Measurements from ENCODE around the gene PTPRM. TPM values are rescaled to one million over a fixed set of nuclear protein-coding genes. Genes with fewer than 3 reads are reported as not detected.

The PTPRM gene
- total RNA-seq, 1 experiment from 2014 or later: 6.2 TPM

DNA sequence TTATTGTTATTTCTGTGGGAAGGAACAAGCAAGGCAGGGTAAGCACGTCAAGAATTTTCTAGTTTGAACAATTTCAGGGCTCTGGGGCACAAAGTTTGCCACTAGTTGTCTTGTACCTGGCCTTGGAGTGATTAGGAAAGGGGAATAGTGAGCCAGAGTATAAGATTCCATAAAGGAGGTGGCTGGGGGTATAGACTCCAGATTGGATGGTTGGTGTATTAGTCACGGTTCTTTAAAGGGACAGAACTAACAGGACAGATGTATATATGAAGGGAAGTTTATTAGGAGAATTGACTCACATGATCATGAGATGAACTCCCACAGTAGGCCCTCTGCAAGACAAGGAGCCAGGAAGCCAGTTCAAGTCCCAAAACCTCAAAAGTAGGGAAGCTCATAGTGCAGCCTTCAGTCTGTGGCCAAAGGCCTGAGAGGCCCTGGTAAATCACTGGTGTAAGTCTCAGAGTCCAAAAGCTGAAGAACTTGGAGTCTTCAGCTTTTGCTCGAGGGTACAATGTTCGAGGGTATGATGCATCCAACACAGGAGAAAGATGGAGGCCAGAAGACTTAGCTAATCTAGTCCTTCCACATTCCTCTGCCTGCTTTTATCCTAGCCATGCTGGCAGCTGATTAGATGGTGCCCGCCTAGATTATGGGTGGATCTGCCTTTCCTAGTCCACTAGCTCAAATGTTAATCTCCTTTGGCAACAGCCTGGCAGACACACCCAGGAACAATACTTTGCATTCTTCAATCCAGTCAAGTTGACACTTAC lies 31.5 kb upstream of the PTPRM start:
- Mint-ChIP-seq H3K36me3 (ENCODE audit: insufficient read depth in 1 of 3, low read depth in 3 of 3) (no peaks in the 10 kb centered on the region), H3K4me1 (peaks cover 8 to 12% of the 10 kb centered on the region in 2 experiments), H3K4me3 (no peak overlapping the region), H3K9me3 (peaks cover 0 to 9% of the 10 kb centered on the region in 2 experiments; a peak in 4 of 5 replicates), H3K27me3 (ENCODE audit: low read depth) (no peaks in the 10 kb centered on the region), H3K27ac (no peak overlapping the region)
- Histone ChIP-seq H3K4me1 (ENCODE audit: insufficient read depth, low read length) (no peaks in the 10 kb centered on the region), H3K9me3 (ENCODE audit: control insufficient read depth, low read depth, low read length) (no peaks in the 10 kb centered on the region), H3K27ac (ENCODE audit: insufficient read length, low read depth, low read length) (no peak overlapping the region), H3K9ac (ENCODE audit: extremely low read depth, insufficient read length, low read length) (no peak overlapping the region), H2BK12ac (ENCODE audit: insufficient read length, low read depth, low read length) (no peak overlapping the region), H3K56ac (ENCODE audit: insufficient read length, low read depth, low read length) (no peak overlapping the region), H2BK120ac (ENCODE audit: low read depth, low read length, poor library complexity, severe bottlenecking) (no peak overlapping the region), H3K27me3 (ENCODE audit: insufficient read depth, low read length) (no peaks in the 10 kb centered on the region), H2AFZ (ENCODE audit: low read length) (no peak overlapping the region), H3K4ac (ENCODE audit: low read depth, low read length) (no peak overlapping the region), H3K79me2 (ENCODE audit: insufficient read depth, low read length) (no peaks in the 10 kb centered on the region), H3K23ac (ENCODE audit: insufficient read length, low read depth, low read length) (no peak overlapping the region), H4K5ac (ENCODE audit: insufficient read length, low read depth, low read length) (no peak overlapping the region), H4K8ac (replicated peaks; ENCODE audit: insufficient read length, low read depth, low read length) (no peak overlapping the region), H2AK5ac (ENCODE audit: insufficient read length, low read length) (no peak overlapping the region), H4K20me1 (ENCODE audit: control insufficient read depth, insufficient read depth, insufficient read length) (no peaks in the 10 kb centered on the region), H2BK15ac (ENCODE audit: low read depth, low read length) (no peak overlapping the region), H3K14ac (ENCODE audit: insufficient read depth, low read length) (no peak overlapping the region), H3T11ph (ENCODE audit: low read length) (no peak overlapping the region), H3K23me2 (ENCODE audit: insufficient read length, low read depth, low read length, poor library complexity, severe bottlenecking) (no peaks in the 10 kb centered on the region), H3K4me2 (ENCODE audit: insufficient read depth, insufficient read length, low read length) (no peak overlapping the region), H2BK20ac (ENCODE audit: low read depth, low read length, poor library complexity, severe bottlenecking) (no peak overlapping the region), H2BK5ac (ENCODE audit: insufficient read length, low read length) (no peak overlapping the region), H3K79me1 (ENCODE audit: insufficient read depth, low read depth, low read length, poor library complexity, severe bottlenecking) (no peaks in the 10 kb centered on the region), H3K18ac (ENCODE audit: insufficient read length, low read depth, low read length) (no peak overlapping the region), H4K91ac (ENCODE audit: insufficient read length, low read depth, low read length) (no peak overlapping the region)
- DNase-seq: no peak
- TF ChIP-seq, protein P1, sequence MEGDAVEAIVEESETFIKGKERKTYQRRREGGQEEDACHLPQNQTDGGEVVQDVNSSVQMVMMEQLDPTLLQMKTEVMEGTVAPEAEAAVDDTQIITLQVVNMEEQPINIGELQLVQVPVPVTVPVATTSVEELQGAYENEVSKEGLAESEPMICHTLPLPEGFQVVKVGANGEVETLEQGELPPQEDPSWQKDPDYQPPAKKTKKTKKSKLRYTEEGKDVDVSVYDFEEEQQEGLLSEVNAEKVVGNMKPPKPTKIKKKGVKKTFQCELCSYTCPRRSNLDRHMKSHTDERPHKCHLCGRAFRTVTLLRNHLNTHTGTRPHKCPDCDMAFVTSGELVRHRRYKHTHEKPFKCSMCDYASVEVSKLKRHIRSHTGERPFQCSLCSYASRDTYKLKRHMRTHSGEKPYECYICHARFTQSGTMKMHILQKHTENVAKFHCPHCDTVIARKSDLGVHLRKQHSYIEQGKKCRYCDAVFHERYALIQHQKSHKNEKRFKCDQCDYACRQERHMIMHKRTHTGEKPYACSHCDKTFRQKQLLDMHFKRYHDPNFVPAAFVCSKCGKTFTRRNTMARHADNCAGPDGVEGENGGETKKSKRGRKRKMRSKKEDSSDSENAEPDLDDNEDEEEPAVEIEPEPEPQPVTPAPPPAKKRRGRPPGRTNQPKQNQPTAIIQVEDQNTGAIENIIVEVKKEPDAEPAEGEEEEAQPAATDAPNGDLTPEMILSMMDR (conservative IDR thresholded peaks at IDR 0.05): no peak
- no CpG with 5 or more reads among the region's 5 CpGs for WGBS (ENCODE audit: extremely low coverage, insufficient read length, low lambda C conversion rate)
